Prostate gland (tissue), 2 donors: Measurements from ENCODE around the gene MYO5B. TPM values are rescaled to one million over a fixed set of nuclear protein-coding genes. Genes with fewer than 3 reads are reported as not detected.

ENCODE experiments used
- DNase-seq: peaks from one replicate; pipeline ENCODE4 v3.0.0-alpha.2; 2019; ENCODE audit warnings: low spot score
- H3K27ac ChIP-seq, 2 donors: fragments of 200-600 bp; sonication (generic); 2 replicates each; pipeline ENCODE4 v1.5.1; 2017 to 2019
- H3K27me3 ChIP-seq: fragments of 200-600 bp; sonication (generic); replicated peaks from 2 replicates; pipeline ENCODE4 v1.5.1; 2019; ENCODE audit not compliant: insufficient read depth
- H3K36me3 ChIP-seq, 2 donors: fragments of 200-600 bp; sonication (generic); 1 replicate in 1 of 2; 2 replicates in 1 of 2; pipeline versions ENCODE4 v1.5.1 to v1.8.1; 2017 to 2019
- H3K4me1 ChIP-seq: fragments of 200-600 bp; sonication (generic); replicated peaks from 2 replicates; pipeline ENCODE4 v1.5.1; 2019
- H3K4me3 ChIP-seq, 2 donors: fragments of 200-600 bp; sonication (generic); 2 replicates each; pipeline ENCODE4 v1.5.1; 2017 to 2019
- H3K9me3 ChIP-seq: fragments of 200-600 bp; sonication (generic); 2 replicates; pipeline ENCODE4 v1.5.1; 2017
- POLR2A ChIP-seq: fragments of 450-650 bp; IDR thresholded peaks from one replicate; pipeline ENCODE4 v1.6.1; 2016; ENCODE audit warnings: antibody characterized with exemption, mild to moderate bottlenecking
- POLR2AphosphoS5 ChIP-seq: sonication (generic); formaldehyde crosslinking; IDR thresholded peaks from one replicate; pipeline ENCODE4 v1.6.1; 2017; ENCODE audit warnings: antibody characterized with exemption
- WGBS: methylation state at CpG from one replicate; pipeline ENCODE4 v1.1.5; 2018; 5-methylcytosine and 5-hydroxymethylcytosine counted together
- intact Hi-C: fragments of 100-400 bp; cut with DNase I; formaldehyde crosslinking; loops from one replicate; pipeline ENCODE4 v1.14.2; 2022
- total RNA-seq, 2 donors: library from RNA; depleted of rRNA; stranded (reverse); fragments of >200 nt; gene quantifications; one replicate each; pipeline ENCODE4 v1.1.0, GENCODE V29; 2016
- TF ChIP-seq, protein P1 (sequence below), 4 experiments: fragments of 200-600 bp in 2 of 4; fragments of 450-650 bp in 2 of 4; sonication (generic) in 2 of 4; IDR thresholded peaks; 1 replicate in 3 of 4; 2 replicates in 1 of 4; pipeline ENCODE4 v1.5.1; 2016 to 2019; ENCODE audit warnings: antibody characterized with exemption in 4 of 4, mild to moderate bottlenecking in 2 of 4, moderate library complexity in 2 of 4

The MYO5B gene
- total RNA-seq, 2 donors from 2014 or later = 28.5 to 31.1 TPM

DNA sequence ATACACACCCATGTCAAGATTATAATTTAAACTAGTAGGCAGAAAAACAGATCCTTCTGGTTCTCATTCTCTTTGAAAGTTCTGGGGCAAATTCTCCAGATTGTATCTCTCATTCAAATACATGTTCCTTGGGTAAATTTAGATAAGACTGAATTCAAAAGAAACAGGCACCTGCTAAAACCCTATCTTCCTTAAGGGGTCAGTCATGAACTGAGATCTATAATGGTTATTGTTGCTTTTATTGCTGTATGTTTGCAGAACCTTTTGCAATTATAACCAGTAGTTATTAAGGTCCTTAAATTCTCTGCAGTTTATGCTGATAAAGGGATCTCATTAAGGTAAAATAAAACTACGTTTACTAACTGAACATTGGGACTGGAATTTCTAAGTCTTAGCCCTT is 83.5 kb downstream of the MYO5B start:
- Histone ChIP-seq H3K4me3 (no peak overlapping the region), H3K4me1 (no peaks in the 10 kb centered on the region), H3K9me3 (no peaks in the 10 kb centered on the region), H3K27me3 (no peaks in the 10 kb centered on the region), H3K36me3 (no peaks in the 10 kb centered on the region), H3K27ac (no peak overlapping the region)
- TF ChIP-seq POLR2A = no peak
- TF ChIP-seq POLR2AphosphoS5 = no peak
- TF ChIP-seq, protein P1, sequence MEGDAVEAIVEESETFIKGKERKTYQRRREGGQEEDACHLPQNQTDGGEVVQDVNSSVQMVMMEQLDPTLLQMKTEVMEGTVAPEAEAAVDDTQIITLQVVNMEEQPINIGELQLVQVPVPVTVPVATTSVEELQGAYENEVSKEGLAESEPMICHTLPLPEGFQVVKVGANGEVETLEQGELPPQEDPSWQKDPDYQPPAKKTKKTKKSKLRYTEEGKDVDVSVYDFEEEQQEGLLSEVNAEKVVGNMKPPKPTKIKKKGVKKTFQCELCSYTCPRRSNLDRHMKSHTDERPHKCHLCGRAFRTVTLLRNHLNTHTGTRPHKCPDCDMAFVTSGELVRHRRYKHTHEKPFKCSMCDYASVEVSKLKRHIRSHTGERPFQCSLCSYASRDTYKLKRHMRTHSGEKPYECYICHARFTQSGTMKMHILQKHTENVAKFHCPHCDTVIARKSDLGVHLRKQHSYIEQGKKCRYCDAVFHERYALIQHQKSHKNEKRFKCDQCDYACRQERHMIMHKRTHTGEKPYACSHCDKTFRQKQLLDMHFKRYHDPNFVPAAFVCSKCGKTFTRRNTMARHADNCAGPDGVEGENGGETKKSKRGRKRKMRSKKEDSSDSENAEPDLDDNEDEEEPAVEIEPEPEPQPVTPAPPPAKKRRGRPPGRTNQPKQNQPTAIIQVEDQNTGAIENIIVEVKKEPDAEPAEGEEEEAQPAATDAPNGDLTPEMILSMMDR (IDR thresholded peaks at IDR 0.05) = peak in 2 of 4 experiments; percentile 31 to 47
- no peak for DNase-seq
- WGBS = 39% methylated on average over 1 of the region's 1 CpG
- intact Hi-C loops = no loop called here

DNA sequence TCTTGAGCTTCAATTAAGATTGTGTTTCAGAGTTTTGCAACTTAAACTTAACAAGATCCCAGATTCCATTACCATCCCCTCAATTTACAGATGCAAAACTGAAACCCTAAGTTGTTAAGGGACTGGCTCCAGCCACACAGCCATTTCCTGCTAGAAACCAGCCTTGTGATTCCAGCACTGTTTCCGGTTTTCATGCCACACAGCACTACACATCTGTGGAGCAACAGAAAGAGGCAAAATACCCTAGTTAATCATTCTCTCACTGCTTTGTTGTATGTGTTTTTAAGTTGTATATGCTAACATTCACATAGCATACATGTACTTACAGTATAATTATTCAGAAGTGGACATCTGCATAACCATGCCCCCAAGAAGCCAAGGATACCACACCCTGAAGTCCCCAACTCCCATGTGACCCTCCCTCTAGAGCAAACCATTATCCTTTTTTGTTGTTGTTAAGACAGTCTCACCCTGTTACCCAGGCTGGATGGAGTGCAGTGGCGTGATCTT is 87.4 kb downstream of the MYO5B start:
- no peak for DNase-seq
- TF ChIP-seq POLR2AphosphoS5 (no peak), POLR2A (no peak)
- TF ChIP-seq, protein P1 (IDR thresholded peaks at IDR 0.05) = no peak
- Histone ChIP-seq H3K9me3 (no peaks in the 10 kb centered on the region), H3K36me3 (no peaks in the 10 kb centered on the region), H3K27me3 (no peaks in the 10 kb centered on the region), H3K4me1 (no peaks in the 10 kb centered on the region), H3K27ac (no peak overlapping the region), H3K4me3 (no peak overlapping the region)
- 92% methylated on average over 2 of the region's 2 CpGs for WGBS
- intact Hi-C loops = no loop called here

DNA sequence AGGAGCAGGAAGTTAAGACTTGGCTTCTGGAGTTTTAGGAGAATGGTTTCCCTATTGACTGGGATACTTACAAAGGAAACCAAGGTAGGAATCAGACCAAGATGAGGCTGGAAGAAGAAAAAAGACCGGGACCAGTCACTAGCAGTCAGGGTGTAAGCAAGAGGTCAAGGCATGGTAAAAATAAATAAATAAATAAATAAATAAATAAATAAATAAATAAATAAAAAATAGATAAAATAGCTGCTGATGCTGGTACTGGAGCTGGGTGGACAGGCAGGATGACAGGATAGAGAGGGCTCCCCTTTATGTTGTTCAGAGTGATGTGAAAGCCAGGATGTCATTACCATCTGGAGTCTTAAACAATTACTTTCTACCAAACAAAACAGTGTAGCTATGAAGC is 89.9 kb downstream of the MYO5B start:
- no peak overlapping the region for H3K4me3 ChIP-seq
- H3K27me3 ChIP-seq = no peaks in the 10 kb centered on the region
- TF ChIP-seq POLR2AphosphoS5 (no peak), POLR2A (no peak)
- TF ChIP-seq, protein P1 (IDR thresholded peaks at IDR 0.05) = no peak
- no peaks in the 10 kb centered on the region for H3K9me3 ChIP-seq
- no peak for DNase-seq
- no peak overlapping the region for H3K27ac ChIP-seq
- intact Hi-C loops = no loop called here
- H3K36me3 ChIP-seq = no peaks in the 10 kb centered on the region
- WGBS = 97% methylated on average over 1 of the region's 1 CpG
- no peaks in the 10 kb centered on the region for H3K4me1 ChIP-seq

DNA sequence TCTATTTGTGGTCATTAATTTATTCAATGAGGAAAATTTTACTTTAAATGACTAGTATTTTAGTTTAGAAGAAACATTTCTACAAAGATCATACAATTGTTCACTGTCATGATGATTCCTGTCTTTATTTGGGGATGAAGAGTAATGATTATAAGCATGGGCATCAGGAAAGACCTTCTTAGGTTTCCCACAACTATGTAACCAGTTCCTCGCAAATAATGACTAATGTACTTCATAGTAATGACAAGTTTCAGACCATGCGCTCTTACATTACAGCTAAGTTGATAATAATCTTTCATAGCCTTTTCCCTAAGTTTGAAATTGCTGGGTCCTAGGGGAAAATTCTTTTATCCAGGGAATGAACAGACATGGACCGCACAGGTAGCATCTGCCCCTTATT is 90.5 kb downstream of the MYO5B start:
- Histone ChIP-seq H3K9me3 (no peaks in the 10 kb centered on the region), H3K27me3 (no peaks in the 10 kb centered on the region), H3K36me3 (no peaks in the 10 kb centered on the region), H3K27ac (no peak overlapping the region), H3K4me3 (no peak overlapping the region), H3K4me1 (no peaks in the 10 kb centered on the region)
- intact Hi-C loops = no loop called here
- DNase-seq = no peak
- TF ChIP-seq POLR2A = no peak
- no peak for TF ChIP-seq POLR2AphosphoS5
- TF ChIP-seq, protein P1 (IDR thresholded peaks at IDR 0.05) = no peak
- 86% methylated on average over 3 of the region's 3 CpGs for WGBS

- Histone ChIP-seq H3K27ac (no peak overlapping the region), H3K4me1 (no peaks in the 10 kb centered on the region), H3K4me3 (no peak overlapping the region), H3K36me3 (no peaks in the 10 kb centered on the region), H3K27me3 (no peaks in the 10 kb centered on the region), H3K9me3 (no peaks in the 10 kb centered on the region)
- intact Hi-C loops = no loop called here
- no peak for DNase-seq
- WGBS = 60% methylated on average over 4 of the region's 4 CpGs
- TF ChIP-seq POLR2AphosphoS5 = peak; percentile 59
- TF ChIP-seq, protein P1 (IDR thresholded peaks at IDR 0.05) = no peak
These were observed 95.1 kb downstream of the MYO5B start for GRCh38 chr18:50099725-50100407.
